ENCODE results near the gene MTMR11. TPM values are rescaled to one million over a fixed set of nuclear protein-coding genes. Genes with fewer than 3 reads are reported as not detected.
A peak's percentile ranks its signal among the peaks of the same experiment; 100 is the strongest.

The MTMR11 gene
- polyA plus RNA-seq, 1 donor from 2014 or later, result 1.6 TPM

- peak overlapping the region; percentile 82 for H3K4me3 ChIP-seq (ENCODE audit: low read length)
- peaks cover 50% of the 10 kb centered on the region for H3K79me2 ChIP-seq (replicated peaks; ENCODE audit: insufficient read depth, low read length)
- peak overlapping the region; percentile 99 for H3K4me2 ChIP-seq (ENCODE audit: low read length)
- H3K9ac ChIP-seq (ENCODE audit: low read length), result peak overlapping the region; percentile 88
- H3K9me2 ChIP-seq (ENCODE audit: insufficient read depth, low read length), result no peaks in the 10 kb centered on the region
- no peaks in the 10 kb centered on the region for H4K20me1 ChIP-seq (ENCODE audit: insufficient read depth)
- no peak overlapping the region for H2AFZ ChIP-seq (ENCODE audit: low read depth, low read length)
- H3K27ac ChIP-seq (ENCODE audit: low read length), result peak overlapping the region; percentile 97
- no peaks in the 10 kb centered on the region for H3K36me3 ChIP-seq (ENCODE audit: insufficient read depth, low read length)
- TF ChIP-seq EP300 (conservative IDR thresholded peaks at IDR 0.05; ENCODE audit: poor library complexity, severe bottlenecking) (no peak), RAD21 (conservative IDR thresholded peaks at IDR 0.05) (no peak), EZH2 (IDR thresholded peaks at IDR 0.05; ENCODE audit: borderline replicate concordance, insufficient read depth, low read length, poor library complexity, severe bottlenecking) (no peak), TAF1 (IDR thresholded peaks at IDR 0.05; ENCODE audit: low read depth) (peak; percentile 26)
- H3K9me3 ChIP-seq (ENCODE audit: low read length), result no peaks in the 10 kb centered on the region
- peaks cover 9% of the 10 kb centered on the region for H3F3A ChIP-seq (ENCODE audit: insufficient read depth, low read length, poor library complexity, severe bottlenecking)
- no peaks in the 10 kb centered on the region for H3K27me3 ChIP-seq (ENCODE audit: insufficient read depth, low read depth, low read length)
Measured at GRCh38 chr1:149885339-149886120, 51.1 kb downstream of the MTMR11 start.

DNA sequence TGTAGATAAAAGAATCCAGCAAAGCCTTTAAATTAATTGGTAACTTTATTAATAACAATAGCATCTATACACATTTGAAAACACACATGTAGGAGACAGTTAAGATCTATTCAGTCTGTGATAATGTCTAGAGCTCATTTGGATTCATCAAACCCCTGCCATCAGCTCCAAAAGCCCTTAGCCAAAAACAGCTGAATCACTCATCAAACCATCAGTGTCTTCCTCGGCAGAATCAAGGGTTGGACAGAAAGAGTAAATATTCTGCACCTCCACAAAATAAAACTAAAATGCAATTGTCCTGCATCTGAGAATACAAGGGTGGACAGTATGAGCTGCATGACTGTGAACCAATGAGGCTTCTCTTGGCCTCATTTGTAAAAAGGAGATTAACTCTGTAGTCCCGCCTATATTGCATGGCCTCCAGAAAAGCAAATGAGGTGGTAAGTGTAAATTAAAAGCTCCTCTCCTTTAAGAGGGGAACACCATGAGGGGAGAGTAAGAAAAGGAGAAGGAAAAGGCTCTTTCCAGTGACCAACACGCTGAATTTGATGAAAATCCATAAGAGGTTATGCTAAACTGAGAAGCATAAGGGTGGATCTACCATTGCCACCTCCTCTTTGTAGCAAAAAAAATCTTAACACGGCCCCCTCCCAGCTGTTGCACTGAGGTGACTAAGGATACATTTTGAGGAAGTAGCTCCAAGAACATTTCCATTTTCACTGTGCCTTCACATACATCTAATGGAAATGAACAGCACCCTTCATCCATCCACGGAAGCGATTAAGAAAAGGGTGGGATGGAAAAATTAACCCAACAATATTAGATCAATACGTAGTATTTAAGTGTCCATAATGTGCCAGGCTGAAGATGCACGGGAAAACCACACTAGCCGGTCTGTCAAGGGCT is 52.0 kb downstream of the MTMR11 start:
- peak overlapping the region; percentile 97 for H3K27ac ChIP-seq (ENCODE audit: low read length)
- H3K36me3 ChIP-seq (ENCODE audit: insufficient read depth, low read length), result no peaks in the 10 kb centered on the region
- peak overlapping the region; percentile 88 for H3K9ac ChIP-seq (ENCODE audit: low read length)
- peaks cover 50% of the 10 kb centered on the region for H3K79me2 ChIP-seq (replicated peaks; ENCODE audit: insufficient read depth, low read length)
- H3K9me2 ChIP-seq (ENCODE audit: insufficient read depth, low read length), result no peaks in the 10 kb centered on the region
- H3K4me3 ChIP-seq (ENCODE audit: low read length), result peak overlapping the region; percentile 82
- H3K27me3 ChIP-seq (ENCODE audit: insufficient read depth, low read depth, low read length), result no peaks in the 10 kb centered on the region
- peak overlapping the region; percentile 99 for H3K4me2 ChIP-seq (ENCODE audit: low read length)
- no peak for TF ChIP-seq EP300 (conservative IDR thresholded peaks at IDR 0.05; ENCODE audit: poor library complexity, severe bottlenecking)
- no peak for TF ChIP-seq SMC3 (conservative IDR thresholded peaks at IDR 0.05; ENCODE audit: poor library complexity)
- peak; percentile 33 for TF ChIP-seq POLR2AphosphoS5 (IDR thresholded peaks at IDR 0.05)
- no peak for TF ChIP-seq MXI1 (conservative IDR thresholded peaks at IDR 0.05; ENCODE audit: poor library complexity, severe bottlenecking)
- no peaks in the 10 kb centered on the region for H4K20me1 ChIP-seq (ENCODE audit: insufficient read depth)
- peaks cover 9% of the 10 kb centered on the region for H3F3A ChIP-seq (ENCODE audit: insufficient read depth, low read length, poor library complexity, severe bottlenecking)
- H3K9me3 ChIP-seq (ENCODE audit: low read length), result no peaks in the 10 kb centered on the region
- no peak overlapping the region for H2AFZ ChIP-seq (ENCODE audit: low read depth, low read length)

- TF ChIP-seq, protein P1, sequence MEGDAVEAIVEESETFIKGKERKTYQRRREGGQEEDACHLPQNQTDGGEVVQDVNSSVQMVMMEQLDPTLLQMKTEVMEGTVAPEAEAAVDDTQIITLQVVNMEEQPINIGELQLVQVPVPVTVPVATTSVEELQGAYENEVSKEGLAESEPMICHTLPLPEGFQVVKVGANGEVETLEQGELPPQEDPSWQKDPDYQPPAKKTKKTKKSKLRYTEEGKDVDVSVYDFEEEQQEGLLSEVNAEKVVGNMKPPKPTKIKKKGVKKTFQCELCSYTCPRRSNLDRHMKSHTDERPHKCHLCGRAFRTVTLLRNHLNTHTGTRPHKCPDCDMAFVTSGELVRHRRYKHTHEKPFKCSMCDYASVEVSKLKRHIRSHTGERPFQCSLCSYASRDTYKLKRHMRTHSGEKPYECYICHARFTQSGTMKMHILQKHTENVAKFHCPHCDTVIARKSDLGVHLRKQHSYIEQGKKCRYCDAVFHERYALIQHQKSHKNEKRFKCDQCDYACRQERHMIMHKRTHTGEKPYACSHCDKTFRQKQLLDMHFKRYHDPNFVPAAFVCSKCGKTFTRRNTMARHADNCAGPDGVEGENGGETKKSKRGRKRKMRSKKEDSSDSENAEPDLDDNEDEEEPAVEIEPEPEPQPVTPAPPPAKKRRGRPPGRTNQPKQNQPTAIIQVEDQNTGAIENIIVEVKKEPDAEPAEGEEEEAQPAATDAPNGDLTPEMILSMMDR (IDR thresholded peaks at IDR 0.05; ENCODE audit: poor library complexity, severe bottlenecking), result no peak
- TF ChIP-seq POLR2AphosphoS5 (IDR thresholded peaks at IDR 0.05), result no peak
- Histone ChIP-seq H3K79me2 (replicated peaks; ENCODE audit: insufficient read depth, low read length) (peaks cover 50% of the 10 kb centered on the region), H3K36me3 (ENCODE audit: insufficient read depth, low read length) (no peaks in the 10 kb centered on the region), H3K9me3 (ENCODE audit: low read length) (no peaks in the 10 kb centered on the region), H4K20me1 (ENCODE audit: insufficient read depth) (no peaks in the 10 kb centered on the region), H3K4me2 (ENCODE audit: low read length) (peak overlapping the region; percentile 99), H3F3A (ENCODE audit: insufficient read depth, low read length, poor library complexity, severe bottlenecking) (peaks cover 7% of the 10 kb centered on the region), H2AFZ (ENCODE audit: low read depth, low read length) (no peak overlapping the region), H3K4me3 (ENCODE audit: low read length) (peak overlapping the region; percentile 82), H3K27ac (ENCODE audit: low read length) (peak overlapping the region; percentile 97), H3K27me3 (ENCODE audit: insufficient read depth, low read depth, low read length) (no peaks in the 10 kb centered on the region), H3K9me2 (ENCODE audit: insufficient read depth, low read length) (no peaks in the 10 kb centered on the region), H3K9ac (ENCODE audit: low read length) (peak overlapping the region; percentile 88)
Measured at GRCh38 chr1:149883598-149884247, 53.0 kb downstream of the MTMR11 start.

Measured in neural cell (in vitro differentiated cells).